Loucy (cell line): ENCODE results near the gene TIMM10.

Experiments used
- H2AFZ ChIP-seq: fragments of 200-600 bp; sonication (generic); 2 replicates; pipeline ENCODE4 v1.6.0; 2016; ENCODE audit warnings: antibody characterized with exemption, mild to moderate bottlenecking, low read length, moderate library complexity
- H3F3A ChIP-seq: fragments of 200-600 bp; 2 replicates; pipeline ENCODE4 v1.6.0; 2016; ENCODE audit warnings: antibody characterized with exemption, low read depth, mild to moderate bottlenecking
- H3K27me3 ChIP-seq: fragments of 200-600 bp; sonication (generic); 2 replicates; pipeline ENCODE4 v1.6.1; 2014; ENCODE audit warnings: low read length, mild to moderate bottlenecking; ENCODE audit not compliant: insufficient read depth, poor library complexity, severe bottlenecking
- H3K36me3 ChIP-seq: fragments of 200-600 bp; sonication (generic); 2 replicates; pipeline ENCODE4 v1.6.1; 2016; ENCODE audit warnings: low read length; ENCODE audit not compliant: insufficient read depth
- H3K4me1 ChIP-seq: fragments of 200-600 bp; sonication (generic); 2 replicates; pipeline ENCODE4 v1.5.1; 2014; ENCODE audit warnings: low read length, mild to moderate bottlenecking; ENCODE audit not compliant: insufficient read depth, poor library complexity, severe bottlenecking
- H3K4me2 ChIP-seq: fragments of 200-600 bp; sonication (generic); 2 replicates; pipeline ENCODE4 v1.6.0; 2014; ENCODE audit warnings: antibody characterized with exemption, low read length, low read depth, mild to moderate bottlenecking; ENCODE audit not compliant: poor library complexity, severe bottlenecking
- H3K4me3 ChIP-seq: fragments of 200-600 bp; sonication (generic); 2 replicates; pipeline ENCODE4 v1.5.1; 2014; ENCODE audit warnings: low read length, mild to moderate bottlenecking, mixed read lengths; ENCODE audit not compliant: poor library complexity, severe bottlenecking
- H3K79me2 ChIP-seq: fragments of 200-600 bp; sonication (generic); 2 replicates; pipeline ENCODE4 v1.6.1; 2014; ENCODE audit warnings: low read length; ENCODE audit not compliant: insufficient read depth
- H3K9ac ChIP-seq: fragments of 200-600 bp; sonication (generic); 2 replicates; pipeline ENCODE4 v1.6.0; 2014; ENCODE audit warnings: mild to moderate bottlenecking, low read depth, low read length, moderate library complexity; ENCODE audit not compliant: poor library complexity, severe bottlenecking
- H3K9me2 ChIP-seq: fragments of 200-600 bp; sonication (generic); replicated peaks from 2 replicates; pipeline ENCODE4 v1.6.1; 2016; ENCODE audit warnings: low read depth, low read length, mixed read lengths
- H3K9me3 ChIP-seq: fragments of 200-600 bp; sonication (generic); 2 replicates; pipeline ENCODE4 v1.6.1; 2014; ENCODE audit warnings: mild to moderate bottlenecking, antibody characterized with exemption, low read length, low read depth; ENCODE audit not compliant: insufficient read depth
- H4K20me1 ChIP-seq: fragments of 200-600 bp; sonication (generic); 2 replicates; pipeline ENCODE4 v1.6.0; 2014; ENCODE audit warnings: antibody characterized with exemption, low read length, mild to moderate bottlenecking; ENCODE audit not compliant: insufficient read depth, poor library complexity, severe bottlenecking
- EZH2phosphoT487 ChIP-seq: fragments of 200-600 bp; IDR thresholded peaks from 2 replicates; pipeline ENCODE4 v1.6.1; 2018; ENCODE audit warnings: antibody characterized with exemption, mild to moderate bottlenecking, moderate library complexity, borderline replicate concordance
- TF ChIP-seq, protein P1 (sequence below): fragments of 200-600 bp; sonication (generic); conservative IDR thresholded peaks from 2 replicates; pipeline ENCODE4 v1.5.1; 2014; ENCODE audit warnings: mild to moderate bottlenecking, antibody characterized with exemption, low read length

The TIMM10 gene

DNA sequence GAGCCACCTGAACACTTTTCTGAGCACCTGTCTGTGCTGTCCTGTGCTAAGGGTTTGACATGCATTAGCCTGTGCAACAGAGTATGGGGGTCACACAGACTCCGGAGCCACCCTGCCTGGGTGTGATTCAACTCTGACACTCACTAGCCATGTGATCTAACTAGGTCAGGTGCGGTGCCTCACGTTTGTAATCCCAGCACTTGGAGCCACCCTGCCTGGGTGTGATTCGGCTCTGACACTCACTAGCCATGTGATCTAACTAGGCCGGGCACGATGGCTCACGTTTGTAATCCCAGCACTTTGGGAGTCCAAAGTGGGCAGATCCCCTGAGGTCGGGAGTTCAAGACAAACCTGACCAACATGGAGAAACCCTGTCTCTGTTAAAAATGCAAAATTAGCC is 25.5 kb upstream of the TIMM10 start:
- no peak overlapping the region for H2AFZ ChIP-seq
- peaks cover 80% of the 10 kb centered on the region for H3K36me3 ChIP-seq
- no peaks in the 10 kb centered on the region for H3K4me1 ChIP-seq
- H3K9me2 ChIP-seq, result no peaks in the 10 kb centered on the region
- H3K4me3 ChIP-seq, result no peak overlapping the region
- H4K20me1 ChIP-seq, result no peaks in the 10 kb centered on the region
- TF ChIP-seq, protein P1, sequence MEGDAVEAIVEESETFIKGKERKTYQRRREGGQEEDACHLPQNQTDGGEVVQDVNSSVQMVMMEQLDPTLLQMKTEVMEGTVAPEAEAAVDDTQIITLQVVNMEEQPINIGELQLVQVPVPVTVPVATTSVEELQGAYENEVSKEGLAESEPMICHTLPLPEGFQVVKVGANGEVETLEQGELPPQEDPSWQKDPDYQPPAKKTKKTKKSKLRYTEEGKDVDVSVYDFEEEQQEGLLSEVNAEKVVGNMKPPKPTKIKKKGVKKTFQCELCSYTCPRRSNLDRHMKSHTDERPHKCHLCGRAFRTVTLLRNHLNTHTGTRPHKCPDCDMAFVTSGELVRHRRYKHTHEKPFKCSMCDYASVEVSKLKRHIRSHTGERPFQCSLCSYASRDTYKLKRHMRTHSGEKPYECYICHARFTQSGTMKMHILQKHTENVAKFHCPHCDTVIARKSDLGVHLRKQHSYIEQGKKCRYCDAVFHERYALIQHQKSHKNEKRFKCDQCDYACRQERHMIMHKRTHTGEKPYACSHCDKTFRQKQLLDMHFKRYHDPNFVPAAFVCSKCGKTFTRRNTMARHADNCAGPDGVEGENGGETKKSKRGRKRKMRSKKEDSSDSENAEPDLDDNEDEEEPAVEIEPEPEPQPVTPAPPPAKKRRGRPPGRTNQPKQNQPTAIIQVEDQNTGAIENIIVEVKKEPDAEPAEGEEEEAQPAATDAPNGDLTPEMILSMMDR, result no peak
- no peak for TF ChIP-seq EZH2phosphoT487
- peaks cover 2% of the 10 kb centered on the region for H3K79me2 ChIP-seq
- no peaks in the 10 kb centered on the region for H3F3A ChIP-seq
- H3K9ac ChIP-seq, result no peak overlapping the region
- no peaks in the 10 kb centered on the region for H3K27me3 ChIP-seq
- no peak overlapping the region for H3K4me2 ChIP-seq
- H3K9me3 ChIP-seq, result no peaks in the 10 kb centered on the region

DNA sequence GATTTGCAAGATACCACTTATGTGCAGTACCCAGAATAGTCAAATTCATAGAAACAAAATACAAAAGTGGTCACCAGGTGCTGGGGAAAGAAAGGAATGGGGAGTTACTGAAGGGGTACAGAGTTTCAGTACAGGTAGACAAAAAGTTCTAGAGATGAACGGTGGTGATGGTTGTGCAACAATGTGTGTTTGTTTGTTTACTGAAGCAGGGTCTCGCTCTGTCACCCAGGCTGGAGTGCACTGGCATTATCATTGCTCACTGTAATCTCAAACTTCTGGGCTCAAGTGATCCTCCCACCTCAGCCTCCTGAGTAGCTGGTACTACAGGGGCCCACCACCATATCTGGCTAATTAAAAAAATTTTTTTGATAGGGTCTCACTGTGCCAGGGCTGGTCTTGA is 24.8 kb upstream of the TIMM10 start:
- H3K9me2 ChIP-seq, result no peaks in the 10 kb centered on the region
- H3K36me3 ChIP-seq, result peaks cover 87% of the 10 kb centered on the region
- no peaks in the 10 kb centered on the region for H3K9me3 ChIP-seq
- H3K4me1 ChIP-seq, result no peaks in the 10 kb centered on the region
- no peak overlapping the region for H2AFZ ChIP-seq
- H4K20me1 ChIP-seq, result no peaks in the 10 kb centered on the region
- H3K4me2 ChIP-seq, result no peak overlapping the region
- H3K9ac ChIP-seq, result no peak overlapping the region
- no peaks in the 10 kb centered on the region for H3K79me2 ChIP-seq
- TF ChIP-seq, protein P1, result no peak
- TF ChIP-seq EZH2phosphoT487, result no peak
- H3F3A ChIP-seq, result no peaks in the 10 kb centered on the region
- no peak overlapping the region for H3K4me3 ChIP-seq
- no peaks in the 10 kb centered on the region for H3K27me3 ChIP-seq

DNA sequence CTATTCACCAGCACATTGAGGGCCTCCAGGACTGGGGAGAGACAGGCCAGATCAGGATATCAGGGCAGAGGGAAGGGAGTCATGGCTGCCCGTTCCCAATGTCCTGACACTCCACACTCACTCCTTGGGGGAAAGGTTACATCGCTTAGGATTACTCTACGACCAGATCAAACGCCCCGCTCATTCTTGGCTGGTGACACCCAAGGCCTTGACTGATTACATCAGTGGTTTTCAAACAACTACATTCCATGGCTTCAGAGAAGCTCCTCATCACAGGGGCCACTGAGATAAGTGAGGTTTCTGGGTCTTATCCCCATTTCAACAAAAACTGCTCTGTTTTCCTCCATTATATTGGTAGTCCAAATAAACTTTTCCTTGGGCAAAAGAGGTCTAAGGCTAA is 21.9 kb upstream of the TIMM10 start:
- no peaks in the 10 kb centered on the region for H3K9me2 ChIP-seq
- TF ChIP-seq, protein P1, result no peak
- no peak for TF ChIP-seq EZH2phosphoT487
- no peaks in the 10 kb centered on the region for H3K79me2 ChIP-seq
- H3F3A ChIP-seq, result no peaks in the 10 kb centered on the region
- no peak overlapping the region for H3K4me3 ChIP-seq
- H3K27me3 ChIP-seq, result no peaks in the 10 kb centered on the region
- peaks cover 86% of the 10 kb centered on the region for H3K36me3 ChIP-seq
- H3K4me2 ChIP-seq, result no peak overlapping the region
- no peak overlapping the region for H2AFZ ChIP-seq
- no peak overlapping the region for H3K9ac ChIP-seq
- H3K4me1 ChIP-seq, result no peaks in the 10 kb centered on the region
- no peaks in the 10 kb centered on the region for H3K9me3 ChIP-seq
- H4K20me1 ChIP-seq, result no peaks in the 10 kb centered on the region
